ENCODE data around the gene PIP.
"Not testable (repeated sequence)": the region's sequence is repeated elsewhere in the genome, so short reads cannot be mapped to it uniquely, and the experiment has no call there.

PIP gene

GRCh38 chr7:143180771-143181170 lies 48.9 kb downstream of the PIP start:
- DNase-seq: not testable (repeated sequence)

GRCh38 chr7:143181349-143181748 lies 49.5 kb downstream of the PIP start:
- DNase-seq: no peak

- DNase-seq: no peak
Observed at GRCh38 chr7:143183024-143183423, 51.1 kb downstream of the PIP start, which contains the start of gene TAS2R39. Gene TAS2R39, plus strand, starts transcription at chr7:143183419. Its CDS starts 0 bp downstream, at chr7:143183419.

- DNase-seq: no peak
Observed at GRCh38 chr7:143185551-143185950, 53.7 kb downstream of the PIP start.

GRCh38 chr7:143188994-143189393 lies 57.1 kb downstream of the PIP start:
- no peak for DNase-seq
